NCI-H1105 treated with DMSO at 0.1 percent for 48 hours (cell line): ENCODE measurements around the gene CES4A.
"Not testable (repeated sequence)": the region's sequence is repeated elsewhere in the genome, so short reads cannot be mapped to it uniquely, and the experiment has no call there.

ENCODE experiments used
- DNase-seq: peaks from one replicate; lab custom pipeline; 2025; lab: John Stamatoyannopoulos, UW

The CES4A gene

GRCh38 chr16:67022531-67023214 lies 34.3 kb downstream of the CES4A start:
- DNase-seq: no peak

GRCh38 chr16:67023689-67024088 lies 35.3 kb downstream of the CES4A start:
- DNase-seq: no peak

GRCh38 chr16:67024384-67025209 lies 36.2 kb downstream of the CES4A start:
- DNase-seq: no peak

GRCh38 chr16:67025210-67025550 lies 36.8 kb downstream of the CES4A start:
- no peak for DNase-seq

- no peak for DNase-seq
Measured at GRCh38 chr16:67026570-67026969, 38.2 kb downstream of the CES4A start.

- no peak for DNase-seq
Measured at GRCh38 chr16:67027046-67027445, 38.7 kb downstream of the CES4A start.

GRCh38 chr16:67028167-67028695 lies 39.8 kb downstream of the CES4A start:
- DNase-seq: no peak

- peak; percentile 68 for DNase-seq
Measured at GRCh38 chr16:67028696-67029253, 40.4 kb downstream of the CES4A start, which contains the start of gene CBFB. Gene CBFB (plus strand): TSS chr16:67029149. CDS start chr16:67029408, 259 bp downstream.

GRCh38 chr16:67029254-67030096 lies 41.1 kb downstream of the CES4A start:
- no peak for DNase-seq

- DNase-seq: no peak
Measured at GRCh38 chr16:67030221-67030962, 42.0 kb downstream of the CES4A start.

GRCh38 chr16:67034487-67034886 lies 46.1 kb downstream of the CES4A start:
- DNase-seq: no peak

GRCh38 chr16:67035364-67035763 lies 47.0 kb downstream of the CES4A start:
- no peak for DNase-seq

- DNase-seq: no peak
Measured at GRCh38 chr16:67036323-67036741, 47.9 kb downstream of the CES4A start.

- DNase-seq: no peak
Measured at GRCh38 chr16:67039260-67040020, 51.1 kb downstream of the CES4A start.

GRCh38 chr16:67040166-67040565 lies 51.8 kb downstream of the CES4A start:
- no peak for DNase-seq

- DNase-seq: no peak
Measured at GRCh38 chr16:67040906-67041305, 52.5 kb downstream of the CES4A start.

GRCh38 chr16:67041520-67041919 lies 53.1 kb downstream of the CES4A start:
- not testable (repeated sequence) for DNase-seq

- DNase-seq: no peak
Measured at GRCh38 chr16:67043420-67043819, 55.0 kb downstream of the CES4A start.

- DNase-seq: no peak
Measured at GRCh38 chr16:67050796-67051195, 62.4 kb downstream of the CES4A start.

- DNase-seq: no peak
Measured at GRCh38 chr16:67052399-67052798, 64.0 kb downstream of the CES4A start.
